Measurements from ENCODE around the gene RGPD6.
"Not testable (repeated sequence)": the region's sequence is repeated elsewhere in the genome, so short reads cannot be mapped to it uniquely, and the experiment has no call there.

GRCh38 chr2:110474898-110475297 lies 102.1 kb downstream of the RGPD6 start:
- TF ChIP-seq CTCF (optimal IDR thresholded peaks at IDR 0.05 in 1 of 3, IDR thresholded peaks at IDR 0.05 in 1 of 3, conservative IDR thresholded peaks at IDR 0.05 in 1 of 3; ENCODE audit: extremely low read depth in 1 of 3, insufficient read depth in 2 of 3, low read length in 3 of 3); EZH2 (IDR thresholded peaks at IDR 0.05; ENCODE audit: low read length): not testable (repeated sequence)
